MCF 10A (cell line): Measurements from ENCODE around the gene ABCA6. TPM values are rescaled to one million over a fixed set of nuclear protein-coding genes. Genes with fewer than 3 reads are reported as not detected.

ENCODE experiments used
- BruUV-seq: library from RNA; stranded (reverse); fragments of 400-500 nt; replicated peaks from 2 replicates; lab custom pipeline; 2021; lab: Mats Ljungman, UMichigan
- CTCF ChIA-PET: fragments of 300-600 bp; sonication (Branson Sonifier 250); formaldehyde crosslinking; extraction: SDS; loops from one replicate; lab custom pipeline; 2021; ENCODE audit warnings: antibody characterized with exemption, inconsistent platforms; lab: Yijun Ruan, JAX
- POLR2A ChIA-PET: fragments of 300-600, 350-650 bp; sonication (Branson Sonifier 250); formaldehyde crosslinking; extraction: SDS; loops from one replicate; lab custom pipeline; 2020; ENCODE audit warnings: antibody characterized with exemption, inconsistent platforms; lab: Yijun Ruan, JAX
- DNase-seq: peaks from one replicate; pipeline ENCODE4 v3.0.0-alpha.2; 2018; ENCODE audit not compliant: unreplicated experiment
- H3K27ac Mint-ChIP-seq: one replicate; pipeline ENCODE4 v1.8.0; 2022; ENCODE audit warnings: mild to moderate bottlenecking, low read depth, mixed read lengths; ENCODE audit not compliant: unreplicated experiment
- H3K27me3 Mint-ChIP-seq: one replicate; pipeline ENCODE4 v1.8.0; 2022; ENCODE audit warnings: mixed read lengths; ENCODE audit not compliant: insufficient read depth, unreplicated experiment
- H3K36me3 Mint-ChIP-seq: one replicate; pipeline ENCODE4 v1.8.0; 2022; ENCODE audit warnings: mild to moderate bottlenecking, moderate library complexity, mixed read lengths; ENCODE audit not compliant: insufficient read depth, unreplicated experiment
- H3K4me1 Mint-ChIP-seq: one replicate; pipeline ENCODE4 v1.8.0; 2022; ENCODE audit warnings: mixed read lengths; ENCODE audit not compliant: insufficient read depth, unreplicated experiment
- H3K4me3 Mint-ChIP-seq: one replicate; pipeline ENCODE4 v1.8.0; 2022; ENCODE audit warnings: mild to moderate bottlenecking, moderate library complexity, mixed read lengths; ENCODE audit not compliant: unreplicated experiment
- H3K9me3 Mint-ChIP-seq: one replicate; pipeline ENCODE4 v1.8.0; 2022; ENCODE audit warnings: mixed read lengths; ENCODE audit not compliant: unreplicated experiment
- intact Hi-C: fragments of 100-400 bp; cut with micrococcal nuclease; formaldehyde crosslinking; loops from 2 replicates; pipeline ENCODE4 v1.14.1; 2022
- total RNA-seq: library from RNA; stranded (reverse); gene quantifications from 2 replicates; pipeline ENCODE4 v1.2.3, GENCODE V29; 2022
- TF ChIP-seq, protein P1 (sequence below): fragments of 200-600 bp; IDR thresholded peaks from one replicate; pipeline ENCODE4 v1.8.0; 2022; ENCODE audit warnings: antibody characterized with exemption, mild to moderate bottlenecking; ENCODE audit not compliant: unreplicated experiment

ABCA6 gene
- total RNA-seq, 1 experiment from 2014 or later: 34.5 TPM

DNA sequence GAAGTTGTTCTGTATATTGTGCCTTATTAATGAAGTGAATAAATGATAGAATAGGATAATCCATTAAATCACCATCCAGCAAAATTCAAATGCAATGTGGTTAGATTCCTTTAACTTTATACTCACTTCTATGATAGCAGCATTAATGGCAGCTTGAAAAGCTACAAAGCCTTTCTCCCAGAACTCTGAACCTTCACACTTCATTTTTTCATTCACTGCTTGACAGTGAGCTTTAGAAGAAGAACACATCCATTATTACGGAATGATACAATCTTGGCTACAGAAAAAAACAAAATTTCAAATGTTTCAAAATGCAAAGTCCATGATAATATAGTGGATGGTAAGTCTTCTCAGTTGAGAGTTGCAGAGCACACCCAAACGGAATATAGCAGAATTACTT is 97.3 kb downstream of the ABCA6 start:
- intact Hi-C loops: no loop called here
- no peak for DNase-seq
- CTCF ChIA-PET: no interaction called here
- Mint-ChIP-seq H3K4me3 (no peak overlapping the region), H3K27ac (no peak overlapping the region), H3K4me1 (peaks cover 11% of the 10 kb centered on the region), H3K36me3 (no peaks in the 10 kb centered on the region), H3K9me3 (no peaks in the 10 kb centered on the region), H3K27me3 (no peaks in the 10 kb centered on the region)
- POLR2A ChIA-PET: no interaction called here
- BruUV-seq: no TSS peak
- TF ChIP-seq, protein P1, sequence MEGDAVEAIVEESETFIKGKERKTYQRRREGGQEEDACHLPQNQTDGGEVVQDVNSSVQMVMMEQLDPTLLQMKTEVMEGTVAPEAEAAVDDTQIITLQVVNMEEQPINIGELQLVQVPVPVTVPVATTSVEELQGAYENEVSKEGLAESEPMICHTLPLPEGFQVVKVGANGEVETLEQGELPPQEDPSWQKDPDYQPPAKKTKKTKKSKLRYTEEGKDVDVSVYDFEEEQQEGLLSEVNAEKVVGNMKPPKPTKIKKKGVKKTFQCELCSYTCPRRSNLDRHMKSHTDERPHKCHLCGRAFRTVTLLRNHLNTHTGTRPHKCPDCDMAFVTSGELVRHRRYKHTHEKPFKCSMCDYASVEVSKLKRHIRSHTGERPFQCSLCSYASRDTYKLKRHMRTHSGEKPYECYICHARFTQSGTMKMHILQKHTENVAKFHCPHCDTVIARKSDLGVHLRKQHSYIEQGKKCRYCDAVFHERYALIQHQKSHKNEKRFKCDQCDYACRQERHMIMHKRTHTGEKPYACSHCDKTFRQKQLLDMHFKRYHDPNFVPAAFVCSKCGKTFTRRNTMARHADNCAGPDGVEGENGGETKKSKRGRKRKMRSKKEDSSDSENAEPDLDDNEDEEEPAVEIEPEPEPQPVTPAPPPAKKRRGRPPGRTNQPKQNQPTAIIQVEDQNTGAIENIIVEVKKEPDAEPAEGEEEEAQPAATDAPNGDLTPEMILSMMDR: no peak

DNA sequence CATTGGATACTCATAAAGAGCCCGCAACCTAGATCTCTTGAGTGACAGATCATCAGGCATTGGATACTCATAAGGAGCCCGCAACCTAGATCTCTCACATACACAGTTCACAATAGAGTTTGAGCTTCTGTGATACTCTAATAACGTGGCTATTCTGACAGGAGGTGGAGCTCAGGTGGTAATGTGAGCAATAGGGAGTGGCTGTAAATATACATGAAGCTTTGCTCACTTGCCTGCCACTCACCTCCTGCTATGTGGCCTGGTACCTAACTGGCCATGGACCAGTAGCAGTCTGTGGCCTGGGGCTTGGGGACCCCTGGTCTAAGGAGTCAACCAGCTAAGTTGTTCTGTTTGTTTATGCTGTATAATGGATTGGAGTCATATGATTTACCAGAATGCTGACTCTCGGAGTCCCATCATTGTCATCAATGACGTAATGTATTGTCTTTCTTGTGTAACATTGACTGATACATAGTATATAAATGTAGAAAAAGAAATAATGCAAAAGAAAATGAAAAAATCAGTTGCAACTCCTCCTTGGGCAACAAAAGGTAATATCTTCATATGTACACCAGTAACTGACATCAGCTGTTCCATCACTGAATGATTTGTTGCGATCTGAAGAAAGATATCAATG is 98.5 kb downstream of the ABCA6 start:
- POLR2A ChIA-PET: no interaction called here
- TF ChIP-seq, protein P1: no peak
- intact Hi-C loops: no loop called here
- Mint-ChIP-seq H3K27me3 (no peaks in the 10 kb centered on the region), H3K9me3 (no peaks in the 10 kb centered on the region), H3K4me3 (no peak overlapping the region), H3K27ac (no peak overlapping the region), H3K4me1 (peaks cover 11% of the 10 kb centered on the region), H3K36me3 (no peaks in the 10 kb centered on the region)
- CTCF ChIA-PET: interaction anchor here (0.6 kb wide), 1 partner anchor 8 kb away, joined by 4 read pairs; no protein-coding TSS in a partner anchor
- DNase-seq: no peak
- no TSS peak for BruUV-seq

DNA sequence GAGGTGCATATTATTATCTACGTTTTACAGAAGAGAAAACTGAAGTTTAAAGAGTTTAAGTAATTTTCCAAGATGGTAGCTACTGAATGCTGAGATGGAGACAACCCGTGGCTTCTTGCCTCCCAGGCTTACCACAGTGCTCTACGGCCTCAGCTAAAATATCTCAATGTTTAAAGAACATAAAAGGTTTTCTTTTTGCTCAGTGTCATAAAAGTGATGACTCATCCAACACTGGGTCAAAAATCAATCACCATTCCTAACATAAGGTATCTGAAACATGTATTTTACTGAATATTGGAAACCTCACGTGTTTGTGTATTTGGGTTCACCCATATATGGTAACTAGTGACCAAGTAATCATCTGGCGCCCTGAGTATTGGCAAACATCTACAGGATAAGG is 99.4 kb downstream of the ABCA6 start:
- CTCF ChIA-PET: no interaction called here
- BruUV-seq: no TSS peak
- intact Hi-C loops: no loop called here

DNA sequence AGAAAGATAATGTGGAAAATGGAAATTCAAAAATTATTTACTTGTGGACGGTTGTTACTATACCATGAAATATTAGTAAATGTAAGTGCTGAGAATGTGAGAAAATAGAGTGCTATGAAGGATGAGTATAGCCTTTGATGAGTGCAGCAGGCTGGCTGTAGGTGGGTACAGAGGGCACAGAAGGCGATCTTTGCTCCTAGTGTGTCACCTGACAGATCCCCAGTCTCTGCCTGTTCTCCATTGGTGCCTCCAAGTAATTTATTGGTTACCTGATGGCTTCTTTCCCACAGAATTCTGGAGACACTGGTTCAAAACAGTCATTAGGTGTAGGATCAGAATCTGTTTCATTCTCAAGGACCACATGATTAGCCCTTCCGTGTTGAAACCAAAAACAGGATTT is 109.9 kb downstream of the ABCA6 start:
- Mint-ChIP-seq H3K27me3 (no peaks in the 10 kb centered on the region), H3K27ac (no peak overlapping the region), H3K4me1 (no peaks in the 10 kb centered on the region), H3K4me3 (no peak overlapping the region), H3K9me3 (peaks cover 6% of the 10 kb centered on the region), H3K36me3 (peaks cover 16% of the 10 kb centered on the region)
- no TSS peak for BruUV-seq
- CTCF ChIA-PET: no interaction called here
- TF ChIP-seq, protein P1: no peak
- DNase-seq: no peak
- POLR2A ChIA-PET: no interaction called here
- intact Hi-C loops: no loop called here

More for the DNA sequence above, 99.4 kb downstream of the ABCA6 start:
- no peaks in the 10 kb centered on the region for H3K36me3 Mint-ChIP-seq
- peaks cover 6% of the 10 kb centered on the region for H3K9me3 Mint-ChIP-seq
- DNase-seq: no peak
- TF ChIP-seq, protein P1: no peak
- POLR2A ChIA-PET: no interaction called here
- H3K27ac Mint-ChIP-seq: no peak overlapping the region
- peaks cover 3% of the 10 kb centered on the region for H3K4me1 Mint-ChIP-seq
- no peak overlapping the region for H3K4me3 Mint-ChIP-seq
- H3K27me3 Mint-ChIP-seq: no peaks in the 10 kb centered on the region
